Stimulated activated CD8-positive, alpha-beta memory T cell treated with anti-CD3 and anti-CD28 coated beads, Interleukin-2, amount 100 ng/mL, for 48 hours (primary cell): ENCODE measurements around the gene RINL.
"Not testable (repeated sequence)": the region's sequence is repeated elsewhere in the genome, so short reads cannot be mapped to it uniquely, and the experiment has no call there.

Source experiments
- DNase-seq, 2 donors: peaks; one replicate each; pipeline ENCODE4 v3.0.0-alpha.2; 2020; ENCODE audit warnings: low read depth in 2 of 2

RINL gene

GRCh38 chr19:38875656-38876395, 2.2 kb downstream of the RINL start:
- no peak for DNase-seq

DNA sequence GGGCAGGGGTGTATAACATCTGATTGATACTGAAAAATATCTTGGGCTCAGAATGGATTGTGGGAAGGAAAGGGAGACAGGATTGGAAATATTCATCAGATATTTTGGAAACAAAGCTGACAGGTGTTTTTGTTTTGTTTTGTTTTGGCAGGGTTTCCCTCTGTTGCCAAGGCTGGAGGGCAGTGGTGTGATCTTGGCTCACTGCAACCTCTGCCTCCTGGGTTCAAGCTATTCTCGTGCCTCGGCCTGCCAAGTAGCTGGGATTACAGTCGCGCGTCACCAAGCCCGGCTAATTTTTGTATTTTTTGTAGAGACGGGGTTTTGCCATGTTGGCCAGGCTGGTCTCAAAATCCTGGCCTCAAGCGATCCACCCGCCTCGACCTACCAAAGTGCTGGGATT, 4.7 kb downstream of the RINL start:
- DNase-seq = not testable (repeated sequence)

DNA sequence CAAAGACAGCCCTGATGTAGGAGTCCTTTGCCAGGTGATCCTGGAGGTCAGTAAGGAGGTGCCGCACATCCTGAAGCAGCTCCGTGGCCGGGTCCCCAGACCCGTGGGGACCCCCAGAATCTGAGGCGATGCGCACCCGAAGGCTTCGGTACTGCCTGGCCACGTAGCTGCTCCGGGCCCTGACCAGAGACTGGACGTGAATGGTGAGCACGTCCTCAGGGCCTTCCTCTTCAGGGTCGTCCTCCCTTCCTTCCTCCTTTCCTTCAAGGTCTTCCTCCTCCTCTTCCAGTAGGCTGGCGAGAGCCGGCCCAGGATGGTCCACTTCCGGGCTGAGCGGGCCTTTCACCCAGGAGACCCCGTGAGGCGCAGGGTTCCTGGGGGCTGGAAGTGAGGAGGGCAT, 7.5 kb downstream of the RINL start:
- DNase-seq = no peak

DNA sequence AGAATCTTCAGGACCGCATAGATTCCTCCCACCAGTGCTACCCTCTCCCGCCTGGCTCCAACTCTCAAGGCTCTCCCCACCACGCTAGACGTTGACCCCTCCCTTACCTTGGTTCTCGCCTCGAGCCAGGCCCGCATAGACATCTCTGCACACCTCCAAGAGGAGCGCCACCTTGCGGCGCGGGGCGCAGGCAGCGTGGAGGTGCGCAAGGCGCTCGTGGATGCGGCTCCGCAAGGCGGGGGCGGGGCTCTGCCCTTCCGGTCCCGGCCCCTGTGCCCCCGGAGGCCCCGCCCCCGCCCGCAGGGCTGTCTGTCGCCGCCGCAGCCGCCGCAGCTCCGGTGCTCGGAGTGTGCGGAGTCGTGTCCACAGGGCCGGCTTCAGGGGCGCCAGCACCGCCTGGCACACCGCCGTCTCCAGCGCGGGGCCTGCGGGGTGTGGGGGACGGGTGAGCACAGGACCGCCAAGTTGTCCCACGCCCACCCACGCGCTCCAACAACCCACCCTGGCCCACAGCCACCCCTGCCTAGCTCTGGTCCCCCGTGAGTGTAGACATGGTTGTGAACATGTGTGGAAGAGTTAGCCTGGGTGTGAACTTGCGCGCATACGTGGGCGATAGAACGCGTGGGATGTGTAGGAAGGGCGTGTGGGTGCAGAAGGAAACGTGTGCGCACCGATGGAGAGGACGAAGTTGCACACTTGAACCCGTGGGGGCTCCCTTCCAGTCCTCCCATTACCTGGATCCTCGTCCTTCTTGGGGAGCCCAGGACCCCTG, 8.1 kb downstream of the RINL start:
- DNase-seq = peak; percentile 88 to 91

DNA sequence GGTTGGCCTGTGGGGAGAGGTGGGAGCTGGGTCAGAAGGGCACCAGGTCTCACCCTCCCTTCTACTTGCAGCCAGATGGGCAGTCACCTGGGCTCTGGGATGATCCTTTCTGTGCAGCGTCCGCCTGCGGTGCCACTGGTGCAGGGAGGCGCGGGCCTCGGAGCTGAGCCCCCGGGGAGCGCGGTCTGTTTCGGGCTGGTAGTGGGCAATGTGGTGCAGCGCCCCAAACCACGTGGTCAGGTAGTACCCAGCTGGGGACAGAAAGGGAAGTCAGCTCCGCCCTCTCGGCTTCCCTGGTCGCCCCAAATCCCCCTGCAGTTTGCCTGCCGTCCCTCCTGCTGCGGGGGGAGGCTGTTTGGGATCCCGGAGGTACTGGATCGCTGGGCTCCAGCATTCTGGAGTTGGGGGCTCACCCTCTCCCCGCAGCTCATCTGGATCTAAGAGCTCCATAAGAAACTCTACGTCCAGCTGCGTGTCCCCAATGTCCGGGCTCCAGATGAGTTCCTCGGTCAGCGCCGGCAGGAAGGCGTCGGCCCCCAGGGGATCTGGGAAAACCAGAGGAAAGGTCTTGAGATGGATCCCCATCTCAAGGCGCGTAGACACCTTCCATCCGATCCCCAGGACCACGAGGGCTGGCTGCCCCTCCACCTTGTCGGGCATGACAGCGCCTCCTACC, 8.8 kb downstream of the RINL start:
- peak in 1 of 2 donors; percentile 28 for DNase-seq

DNA sequence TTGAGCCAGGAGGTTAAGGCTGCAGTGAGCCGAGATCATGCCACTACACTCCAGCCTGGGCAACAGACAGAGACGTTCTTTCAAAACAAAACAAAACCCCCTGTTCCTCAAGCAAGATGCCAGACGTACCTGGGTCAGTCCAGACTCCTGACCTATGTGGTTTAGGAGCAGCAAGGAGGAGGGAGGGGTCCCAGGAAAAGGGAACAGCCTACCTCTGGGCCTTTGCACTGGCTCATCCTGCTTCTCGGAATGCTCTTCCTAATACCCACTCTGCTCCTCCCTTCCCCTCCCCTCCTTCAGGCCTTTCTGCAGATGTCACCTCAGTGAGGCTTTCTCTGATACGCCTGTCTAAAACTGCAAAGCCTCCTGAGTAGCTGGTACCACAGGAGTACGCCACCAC, 9.5 kb downstream of the RINL start:
- no peak for DNase-seq

DNA sequence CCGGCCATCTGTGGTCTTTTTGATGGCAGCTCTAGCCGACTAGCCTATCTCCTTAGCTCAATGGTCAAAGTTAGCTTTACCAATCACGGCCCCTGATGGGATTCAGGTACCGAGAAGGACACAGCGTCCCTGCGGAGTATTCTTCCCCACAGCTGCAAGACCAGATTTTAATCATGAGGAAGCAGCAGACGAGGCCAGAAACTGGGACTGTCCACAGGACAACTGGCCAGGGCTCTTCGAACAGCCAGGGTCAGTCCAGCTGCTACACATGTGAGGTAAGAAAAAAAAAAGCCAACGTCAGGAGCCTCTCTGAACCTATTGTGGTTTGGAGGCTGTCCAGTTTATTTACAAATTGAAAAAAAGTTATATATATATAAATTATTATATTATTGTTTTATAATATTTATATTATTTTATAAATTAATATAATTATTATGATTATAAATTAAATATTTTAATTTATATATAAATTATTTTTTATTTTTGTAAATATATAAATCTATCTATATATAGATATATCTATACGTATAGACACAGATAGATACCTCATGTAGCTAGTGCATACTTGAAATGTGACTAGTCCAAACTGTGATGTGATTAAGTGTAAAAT, 10.8 kb downstream of the RINL start:
- no peak for DNase-seq

DNA sequence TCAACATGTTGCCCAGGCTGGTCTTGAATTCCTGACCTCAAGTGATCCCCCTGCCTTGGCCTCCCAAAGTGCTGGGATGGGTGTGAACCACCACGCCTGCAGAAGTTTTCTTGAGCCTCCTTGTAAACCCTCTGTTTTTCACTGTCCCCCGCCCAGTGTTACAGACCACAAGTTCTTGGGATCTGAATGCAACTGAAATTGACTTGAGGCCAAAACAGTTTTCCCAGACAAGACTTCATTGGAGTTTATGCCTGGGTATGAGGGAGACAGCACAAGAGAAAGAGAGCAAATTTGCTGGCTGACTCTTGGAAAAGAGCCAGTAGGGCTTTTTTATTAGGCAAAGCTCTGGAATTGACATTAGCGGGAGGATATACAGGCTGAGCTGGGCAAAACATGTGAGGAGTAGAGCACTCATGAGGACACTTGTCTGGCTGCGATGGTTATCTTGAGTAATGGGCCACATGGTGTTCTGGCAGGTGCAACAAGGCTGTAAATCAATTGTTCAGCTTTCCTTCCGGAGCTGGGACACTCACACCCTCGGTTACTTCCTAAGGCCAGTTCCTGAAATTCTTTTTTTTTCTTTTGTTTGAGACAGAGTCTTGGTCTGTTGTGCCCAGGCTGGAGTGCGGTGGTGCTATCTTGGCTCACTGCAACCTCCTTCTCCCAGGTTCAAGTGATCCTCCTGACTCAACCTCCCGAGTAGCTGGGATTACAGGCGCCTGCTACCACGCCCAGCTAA, 15.6 kb downstream of the RINL start:
- no peak for DNase-seq

DNA sequence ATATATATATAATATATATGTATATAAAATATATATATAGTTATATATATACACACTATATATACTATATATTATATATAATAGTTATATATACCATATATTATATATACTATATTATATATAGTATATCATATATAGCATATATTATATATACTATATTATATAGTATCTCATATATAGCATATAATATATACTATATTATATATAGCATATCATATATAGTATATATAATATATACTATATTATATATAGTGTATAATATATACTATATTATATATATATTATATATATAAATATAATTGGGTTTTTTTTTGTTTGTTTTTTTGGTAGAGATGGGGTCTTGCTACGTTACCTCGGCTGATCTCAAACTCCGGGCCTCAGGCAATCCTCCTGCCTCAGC, 16.7 kb downstream of the RINL start:
- no peak for DNase-seq

DNA sequence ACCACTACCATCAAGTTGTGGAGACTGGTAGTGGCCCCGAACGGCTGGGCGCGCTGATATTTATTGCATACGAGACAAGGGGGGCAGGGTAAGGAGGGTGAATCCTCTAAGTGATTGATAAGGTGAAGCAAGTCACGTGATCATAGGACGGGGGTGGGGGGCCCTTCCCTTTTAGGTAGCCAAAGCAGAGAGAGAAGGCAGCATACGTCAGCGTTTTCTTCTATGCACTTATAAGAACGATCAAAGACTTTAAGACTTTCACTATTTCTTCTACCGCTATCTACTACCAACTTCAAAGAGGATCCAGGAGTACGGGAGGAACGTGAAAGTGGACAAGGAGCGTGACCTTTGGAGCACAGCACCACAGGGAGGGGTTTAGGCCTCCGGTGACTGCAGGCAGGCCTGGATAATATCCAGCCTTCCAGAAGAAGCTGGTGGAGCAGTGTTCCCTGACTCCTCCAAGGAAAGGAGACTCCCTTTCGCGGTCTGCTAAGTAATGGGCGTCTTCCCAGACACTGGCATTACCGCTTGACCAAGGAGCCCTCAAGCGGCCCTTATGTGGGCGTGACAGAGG, 18.4 kb downstream of the RINL start:
- not testable (repeated sequence) for DNase-seq

GRCh38 chr19:38856813-38857212, 21.3 kb downstream of the RINL start:
- DNase-seq = no peak

DNA sequence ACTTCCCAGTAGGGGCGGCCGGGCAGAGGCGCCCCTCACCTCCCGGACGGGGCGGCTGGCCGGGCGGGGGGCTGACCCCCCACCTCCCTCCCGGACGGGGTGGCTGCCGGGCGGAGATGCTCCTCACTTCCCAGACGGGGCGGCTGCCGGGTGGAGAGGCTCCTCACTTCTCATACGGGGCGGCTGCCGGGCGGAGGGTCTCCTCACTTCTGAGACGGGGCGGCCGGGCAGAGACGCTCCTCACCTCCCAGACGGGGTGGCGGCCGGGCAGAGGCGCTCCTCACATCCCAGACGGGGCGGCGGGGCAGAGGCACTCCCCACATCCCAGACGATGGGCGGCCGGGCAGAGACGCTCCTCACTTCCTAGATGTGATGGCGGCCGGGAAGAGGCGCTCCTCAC, 22.3 kb downstream of the RINL start:
- DNase-seq = not testable (repeated sequence)

DNA sequence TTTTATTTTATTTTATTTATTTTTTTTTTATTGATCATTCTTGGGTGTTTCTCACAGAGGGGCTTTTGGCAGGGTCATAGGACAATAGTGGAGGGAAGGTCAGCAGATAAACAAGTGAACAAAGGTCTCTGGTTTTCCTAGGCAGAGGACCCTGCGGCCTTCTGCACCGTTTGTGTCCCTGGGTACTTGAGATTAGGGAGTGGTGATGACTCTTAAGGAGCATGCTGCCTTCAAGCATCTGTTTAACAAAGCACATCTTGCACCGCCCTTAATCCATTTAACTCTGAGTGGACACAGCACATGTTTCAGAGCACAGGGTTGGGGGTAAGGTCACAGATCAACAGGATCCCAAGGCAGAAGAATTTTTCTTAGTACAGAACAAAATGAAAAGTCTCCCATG, 23.1 kb downstream of the RINL start:
- DNase-seq = not testable (repeated sequence)

- no peak for DNase-seq
Observed at GRCh38 chr19:38853214-38853613, 24.9 kb downstream of the RINL start.

DNA sequence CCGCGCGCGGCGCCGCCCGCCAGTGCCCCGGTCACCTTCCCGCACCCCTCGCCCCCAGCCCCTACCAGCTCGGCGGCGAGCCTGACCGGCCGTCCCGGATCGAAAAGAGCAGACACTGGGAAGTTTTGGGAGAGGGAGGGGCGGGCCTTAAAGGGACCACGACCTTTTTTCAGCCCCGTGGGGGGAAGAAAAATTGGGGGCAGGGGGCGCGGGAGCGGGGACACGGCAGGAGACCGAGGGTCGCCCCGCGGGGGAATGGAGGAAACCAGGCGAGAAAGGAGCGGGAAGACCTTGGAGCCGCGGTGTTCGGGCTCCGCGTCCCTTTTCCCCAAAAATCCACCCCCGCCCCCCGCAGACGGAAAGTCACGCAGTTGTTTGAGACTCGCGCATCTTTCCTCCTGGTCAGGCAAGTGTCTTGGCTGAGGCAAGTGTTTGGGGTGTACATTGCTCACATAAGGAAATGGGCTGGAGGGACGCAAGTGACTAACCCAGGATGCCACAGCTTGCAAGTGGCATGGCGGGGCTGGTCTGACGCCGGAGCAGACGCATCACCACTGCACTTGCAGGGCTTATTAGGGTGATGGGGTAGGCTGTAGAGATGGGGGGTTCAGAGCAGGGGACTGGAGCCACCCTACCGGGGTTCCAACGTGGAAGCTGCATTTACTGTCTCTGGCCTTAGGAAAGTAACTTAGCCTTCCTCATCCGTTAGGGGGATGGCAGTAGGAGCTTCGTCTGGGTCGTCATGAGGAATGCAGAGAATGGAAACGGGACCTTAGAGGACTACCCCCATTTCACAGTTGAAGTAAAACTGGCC, 25.6 kb downstream of the RINL start:
- peak; percentile 44 to 47 for DNase-seq

DNA sequence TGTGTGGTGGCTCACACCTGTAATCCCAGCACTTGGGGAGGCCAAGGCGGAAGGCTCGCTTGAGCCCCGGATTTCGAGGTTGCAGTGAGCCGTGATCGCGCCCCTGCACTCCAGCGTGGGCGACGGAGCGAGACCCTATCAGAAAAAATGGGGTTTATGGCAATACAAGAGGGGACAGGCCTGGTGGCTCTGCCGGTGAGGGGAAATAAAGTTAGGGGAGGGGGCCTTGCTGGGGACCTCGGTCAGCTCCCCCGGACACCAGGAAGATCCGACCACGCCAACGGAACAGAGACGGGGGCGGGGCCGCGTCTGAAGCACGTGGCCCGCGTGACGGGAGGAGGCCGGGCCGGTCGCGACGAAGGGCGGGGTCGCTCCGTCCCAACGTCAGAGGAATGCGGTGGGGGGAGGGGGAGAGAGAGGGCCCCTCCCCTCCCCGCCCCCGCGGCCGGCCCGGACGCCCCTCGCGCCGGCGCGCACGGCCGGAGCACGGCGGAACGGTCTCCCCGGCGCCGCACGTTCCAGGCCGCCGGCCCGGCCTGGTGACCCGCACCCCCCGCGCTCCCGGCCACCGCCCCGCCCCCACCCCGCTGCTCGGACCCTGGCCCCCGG, 26.3 kb downstream of the RINL start:
- peak; percentile 85 to 94 for DNase-seq

- peak in 1 of 2 donors; percentile 29 for DNase-seq
Observed at GRCh38 chr19:38850976-38851621, 27.0 kb downstream of the RINL start.

GRCh38 chr19:38850436-38850975, 27.6 kb downstream of the RINL start:
- DNase-seq = peak; percentile 94 to 97

GRCh38 chr19:38849860-38850435, 28.1 kb downstream of the RINL start, which contains the start of gene HNRNPL:
HNRNPL (minus strand) TSS chr19:38849986; CDS start chr19:38849966, 20 bp downstream.
- DNase-seq = peak; percentile 98
